NCI-H526 (cell line): ENCODE data around the gene ZMIZ1.

Source experiments
- DNase-seq, 2 experiments: peaks; one replicate each; lab custom pipeline; 2025; lab: John Stamatoyannopoulos, UW

Gene ZMIZ1

GRCh38 chr10:79139124-79139835, 70.5 kb downstream of the ZMIZ1 start:
- DNase-seq = no peak

DNA sequence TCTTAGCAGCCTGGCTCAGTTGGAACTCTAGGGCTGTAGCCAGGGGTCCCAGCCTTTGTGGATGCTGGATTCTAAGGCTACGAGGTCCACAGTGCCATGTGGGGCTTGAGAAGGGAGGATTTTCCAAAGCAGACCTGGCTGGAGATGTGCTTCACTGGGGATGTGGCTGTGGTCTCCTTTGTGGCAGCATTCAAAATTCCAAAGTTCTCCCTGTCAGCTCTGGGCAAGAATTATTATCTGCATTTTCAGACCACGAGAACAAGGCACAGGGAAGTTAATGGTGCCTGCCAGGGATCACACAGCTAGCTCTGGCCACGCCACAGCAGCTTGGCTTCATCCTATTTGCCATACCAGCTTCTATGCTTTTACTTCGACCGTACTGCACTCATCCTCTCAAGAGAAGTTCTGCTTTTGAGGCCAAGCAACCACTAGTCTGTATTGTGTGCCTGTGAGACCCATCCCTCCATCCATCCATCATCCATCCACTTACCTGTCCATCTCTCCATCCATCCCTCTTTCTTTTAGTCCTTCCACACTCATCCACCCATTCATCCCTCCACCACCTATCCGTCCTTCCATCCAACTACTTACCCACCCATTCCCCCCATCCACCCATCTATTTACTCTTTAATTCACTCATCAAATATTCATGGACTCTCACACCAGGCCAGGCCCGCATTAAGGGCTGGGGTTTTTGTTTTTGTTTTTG, 71.5 kb downstream of the ZMIZ1 start:
- no peak for DNase-seq

DNA sequence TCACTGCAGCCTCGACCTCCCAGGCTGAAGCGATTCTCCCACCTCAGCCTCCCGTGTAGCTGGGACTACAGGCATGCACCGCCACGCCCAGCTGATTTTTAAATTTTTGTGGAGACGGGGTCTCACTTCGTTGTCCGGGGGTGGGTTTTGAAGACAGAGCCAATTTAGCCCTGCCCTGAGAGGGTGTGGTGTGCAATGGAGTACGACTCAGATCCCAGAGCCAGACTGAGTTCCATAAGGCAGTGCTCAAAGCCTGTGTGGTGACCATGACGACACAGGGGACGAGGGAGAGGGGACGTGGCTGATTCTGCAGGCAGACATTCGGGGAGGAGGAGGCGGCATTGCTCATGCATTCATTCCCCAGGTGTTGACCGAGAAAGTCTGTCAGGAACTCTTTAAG, 72.1 kb downstream of the ZMIZ1 start:
- DNase-seq = no peak

DNA sequence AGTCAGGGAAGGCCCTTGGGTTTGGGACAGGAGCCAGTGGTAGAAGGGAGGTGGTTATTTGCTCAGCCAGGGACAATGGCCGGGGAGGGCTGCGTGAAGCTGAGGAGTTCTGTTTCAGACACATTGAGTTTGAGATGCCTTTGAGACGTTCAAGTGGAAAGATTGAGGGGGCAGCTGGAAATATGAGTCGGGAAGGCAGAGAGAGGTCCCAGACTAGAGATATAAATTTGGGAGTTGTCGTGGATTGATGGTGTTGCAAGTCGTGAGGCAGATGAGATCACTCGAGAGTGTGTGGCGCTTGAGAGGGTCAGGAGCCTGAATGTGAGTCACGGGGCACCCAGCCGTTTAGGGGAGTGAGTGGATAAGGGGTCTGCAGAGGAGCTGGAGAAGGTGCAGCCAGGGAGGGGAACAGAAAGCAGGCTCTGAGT, 73.3 kb downstream of the ZMIZ1 start:
- DNase-seq = no peak

- no peak for DNase-seq
These were observed 74.0 kb downstream of the ZMIZ1 start for GRCh38 chr10:79142522-79143309.

DNA sequence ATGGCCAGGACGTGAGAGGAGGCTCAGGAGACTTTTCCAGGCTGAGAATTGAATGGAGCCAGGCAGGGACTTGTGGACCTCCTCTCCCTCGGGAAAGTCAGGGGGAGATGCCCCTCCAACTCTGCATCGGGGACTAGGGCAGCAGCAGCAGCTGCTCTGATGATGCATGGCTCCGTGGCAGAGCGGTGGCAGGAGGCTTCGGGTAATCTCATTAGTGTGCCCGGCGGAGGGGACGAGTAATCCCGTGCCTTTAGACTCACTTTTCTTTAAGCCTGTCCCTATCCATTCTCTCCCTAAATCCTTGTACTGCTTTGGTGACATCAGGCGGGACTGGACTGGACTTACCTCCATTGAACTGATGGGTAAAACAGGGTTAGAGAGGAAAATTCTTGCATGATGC, 75.1 kb downstream of the ZMIZ1 start:
- DNase-seq = no peak

- DNase-seq = no peak
These were observed 75.8 kb downstream of the ZMIZ1 start for GRCh38 chr10:79144351-79145173.

- no peak for DNase-seq
These were observed 76.4 kb downstream of the ZMIZ1 start for GRCh38 chr10:79145174-79145483.

DNA sequence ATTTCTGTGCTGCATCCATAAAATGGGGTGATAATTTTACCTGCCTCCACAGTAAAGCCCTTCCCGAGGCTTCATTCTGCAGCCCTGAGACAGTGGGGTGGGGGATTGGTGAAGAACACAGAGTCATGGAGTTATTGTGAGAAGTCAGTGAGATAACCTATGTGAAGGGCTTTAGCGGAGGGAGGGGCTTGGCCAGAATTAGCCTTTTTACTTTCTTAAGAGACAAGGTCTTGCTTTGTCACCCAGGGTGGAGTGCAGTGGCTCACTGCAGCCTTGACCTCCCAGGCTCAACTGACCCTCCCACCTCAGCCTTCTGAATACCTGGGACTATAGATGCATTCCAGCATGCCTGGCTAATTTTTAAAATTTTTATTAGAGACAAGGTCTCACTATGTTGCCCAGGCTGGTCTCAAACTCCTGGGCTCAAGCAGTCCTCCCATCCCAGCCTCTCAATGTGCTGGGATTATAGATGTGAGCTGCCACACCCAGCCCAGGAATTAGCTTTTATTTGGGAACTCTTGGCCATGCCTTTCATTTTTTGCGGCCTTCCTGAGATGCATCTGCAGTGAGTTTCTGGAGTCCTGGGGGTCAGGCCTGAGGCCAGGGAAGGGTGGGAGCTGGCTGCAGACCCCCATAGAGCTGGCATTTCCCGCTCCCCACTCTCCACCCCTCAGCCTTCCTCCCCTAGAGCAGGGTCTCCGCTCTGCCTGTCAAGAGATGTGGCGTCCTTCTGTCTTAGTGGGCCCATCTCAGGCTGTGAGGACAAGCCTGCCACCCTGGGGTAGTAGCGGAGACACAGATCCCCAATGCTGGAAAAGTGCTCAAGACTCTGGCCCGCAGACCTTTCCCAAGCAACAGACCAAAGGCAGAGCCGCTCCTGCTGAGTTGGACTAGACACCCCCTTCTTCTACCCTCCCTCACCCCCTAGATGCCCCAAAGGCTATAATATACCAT, 77.0 kb downstream of the ZMIZ1 start:
- no peak for DNase-seq

- DNase-seq = no peak
These were observed 77.9 kb downstream of the ZMIZ1 start for GRCh38 chr10:79146611-79147130.

- no peak for DNase-seq
These were observed 78.5 kb downstream of the ZMIZ1 start for GRCh38 chr10:79147306-79147705.

- no peak for DNase-seq
These were observed 79.2 kb downstream of the ZMIZ1 start for GRCh38 chr10:79147796-79148451.

DNA sequence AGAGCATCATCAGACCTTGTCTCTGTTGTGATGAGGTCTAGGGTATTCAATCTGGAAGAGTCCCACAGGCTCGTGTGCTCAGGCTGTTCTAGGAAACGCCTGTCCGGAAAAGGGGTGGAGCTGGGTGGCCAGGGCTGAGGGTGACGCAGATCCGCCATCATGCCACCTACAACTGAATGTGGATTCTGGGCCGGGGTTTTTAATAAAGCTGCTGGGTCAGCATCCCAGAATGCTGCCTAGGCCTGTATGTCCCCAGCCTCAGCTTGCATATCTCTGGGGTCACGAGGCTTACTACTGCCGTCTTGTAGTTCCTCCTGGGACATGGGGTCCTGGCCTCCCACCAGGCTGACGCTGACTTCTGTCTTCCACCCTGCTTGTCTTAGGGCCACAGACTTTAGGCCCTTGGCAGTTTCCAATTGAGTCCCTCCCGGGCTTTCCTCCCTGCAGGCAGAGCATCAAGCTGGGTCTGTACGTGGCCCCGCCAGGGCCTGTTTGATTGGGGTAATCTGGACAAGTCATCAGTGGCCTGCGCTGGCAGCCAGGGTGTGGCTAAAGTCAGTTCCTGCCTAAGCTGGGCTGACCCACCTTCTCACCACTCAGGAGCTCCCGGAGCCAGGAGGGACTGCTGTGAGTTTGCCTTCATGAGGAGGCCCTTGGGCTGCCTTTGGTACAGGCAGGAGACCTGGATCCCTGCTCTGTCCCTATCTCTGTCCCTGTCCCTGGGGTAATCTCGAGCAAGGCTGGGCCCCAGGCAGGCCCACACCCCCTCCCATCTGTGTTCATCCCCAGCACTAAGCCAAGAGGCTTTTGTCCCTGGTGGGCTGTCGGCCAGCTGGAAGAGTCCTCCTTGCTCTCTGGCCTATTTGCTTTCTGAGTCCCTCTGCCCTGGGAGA, 79.9 kb downstream of the ZMIZ1 start:
- no peak for DNase-seq

- no peak for DNase-seq
These were observed 80.5 kb downstream of the ZMIZ1 start for GRCh38 chr10:79149345-79149661.

GRCh38 chr10:79149662-79150443, 81.1 kb downstream of the ZMIZ1 start:
- DNase-seq = no peak

GRCh38 chr10:79150444-79150754, 81.6 kb downstream of the ZMIZ1 start:
- DNase-seq = no peak

DNA sequence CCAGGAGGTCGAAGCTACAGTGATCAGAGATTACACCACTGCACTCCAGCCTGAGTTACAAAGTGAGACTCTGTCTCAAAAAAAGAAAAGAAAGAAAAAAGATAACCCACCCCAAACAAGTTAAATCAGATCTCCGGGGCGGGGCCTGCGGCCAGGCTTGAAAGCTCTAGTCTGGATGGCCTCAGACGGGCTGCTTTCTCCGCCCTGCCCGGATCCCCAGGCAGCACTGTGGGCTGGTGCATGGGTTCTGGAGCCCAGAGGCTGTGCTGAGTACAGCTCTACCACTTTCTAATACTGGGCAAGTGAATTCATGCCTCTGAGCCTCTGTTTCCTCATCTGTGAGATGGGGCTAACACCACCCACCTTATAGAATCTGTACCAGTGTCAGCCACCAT, 83.7 kb downstream of the ZMIZ1 start:
- no peak for DNase-seq

- DNase-seq = no peak
These were observed 85.0 kb downstream of the ZMIZ1 start for GRCh38 chr10:79153745-79154144.
